AG09319 (cell line): Measurements from ENCODE around the gene INCENP.
"Not testable (repeated sequence)": the region's sequence is repeated elsewhere in the genome, so short reads cannot be mapped to it uniquely, and the experiment has no call there.

Experiments used
- DNase-seq: peaks from one replicate; pipeline ENCODE4 v3.0.0-alpha.2; 2010; ENCODE audit warnings: low read depth; ENCODE audit errors: extremely low read depth
- TF ChIP-seq, protein P1 (sequence below): IDR thresholded peaks from 2 replicates; pipeline ENCODE4 v1.5.1; 2011; ENCODE audit warnings: low read depth, mild to moderate bottlenecking, inconsistent platforms, low read length, moderate library complexity

INCENP gene

DNA sequence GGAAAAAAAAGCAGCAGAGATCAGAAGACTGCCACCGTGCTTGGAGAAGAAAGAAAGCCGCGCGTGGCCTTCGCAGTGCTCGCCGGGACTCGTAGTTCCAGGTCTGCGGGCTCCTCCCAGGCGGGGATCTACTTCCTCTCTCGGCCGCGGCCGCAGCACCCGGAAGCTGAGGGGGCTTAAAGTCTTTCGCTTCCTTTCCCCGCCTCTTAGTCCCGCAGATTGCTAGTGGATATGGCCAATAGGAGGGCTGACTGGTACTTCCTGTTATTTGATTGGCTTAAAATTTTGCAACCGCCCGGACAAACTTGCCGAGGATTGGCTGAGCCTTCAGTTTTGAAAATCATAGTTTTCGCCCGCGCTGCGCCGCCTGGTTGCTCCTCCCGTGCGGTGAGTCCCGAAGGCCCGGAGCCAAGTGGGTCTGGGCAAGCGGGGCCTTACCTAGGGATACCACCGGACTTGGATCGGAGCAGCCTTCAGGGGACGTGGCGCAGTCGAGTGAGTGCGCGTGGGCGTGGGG lies at the start of gene INCENP:
Gene INCENP (plus strand): TSS at position 343 of the 517 bp plus-strand sequence. CDS start 4,151 bp downstream, outside the sequence.
- DNase-seq: peak; percentile 92
- TF ChIP-seq, protein P1, sequence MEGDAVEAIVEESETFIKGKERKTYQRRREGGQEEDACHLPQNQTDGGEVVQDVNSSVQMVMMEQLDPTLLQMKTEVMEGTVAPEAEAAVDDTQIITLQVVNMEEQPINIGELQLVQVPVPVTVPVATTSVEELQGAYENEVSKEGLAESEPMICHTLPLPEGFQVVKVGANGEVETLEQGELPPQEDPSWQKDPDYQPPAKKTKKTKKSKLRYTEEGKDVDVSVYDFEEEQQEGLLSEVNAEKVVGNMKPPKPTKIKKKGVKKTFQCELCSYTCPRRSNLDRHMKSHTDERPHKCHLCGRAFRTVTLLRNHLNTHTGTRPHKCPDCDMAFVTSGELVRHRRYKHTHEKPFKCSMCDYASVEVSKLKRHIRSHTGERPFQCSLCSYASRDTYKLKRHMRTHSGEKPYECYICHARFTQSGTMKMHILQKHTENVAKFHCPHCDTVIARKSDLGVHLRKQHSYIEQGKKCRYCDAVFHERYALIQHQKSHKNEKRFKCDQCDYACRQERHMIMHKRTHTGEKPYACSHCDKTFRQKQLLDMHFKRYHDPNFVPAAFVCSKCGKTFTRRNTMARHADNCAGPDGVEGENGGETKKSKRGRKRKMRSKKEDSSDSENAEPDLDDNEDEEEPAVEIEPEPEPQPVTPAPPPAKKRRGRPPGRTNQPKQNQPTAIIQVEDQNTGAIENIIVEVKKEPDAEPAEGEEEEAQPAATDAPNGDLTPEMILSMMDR: no peak

DNA sequence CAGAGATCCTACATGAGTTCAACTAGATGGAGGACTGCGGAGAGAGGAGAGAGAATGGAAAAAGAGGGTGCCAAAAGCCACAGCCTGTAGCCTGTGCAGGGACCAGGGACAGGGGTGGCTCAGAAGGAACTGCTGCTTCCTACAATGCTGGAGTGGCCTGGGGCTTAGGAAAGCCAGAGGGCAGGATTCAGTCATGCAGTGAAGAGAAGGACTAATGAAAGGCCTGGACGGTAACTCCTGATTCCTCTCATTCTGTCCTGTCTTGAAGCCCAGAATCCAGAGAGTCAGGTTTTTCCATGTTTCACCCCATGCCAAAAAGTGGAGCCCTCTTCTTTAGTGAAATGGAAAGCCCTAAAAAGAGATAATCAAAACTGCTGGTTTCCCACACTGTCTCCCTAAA lies 48.4 kb upstream of the INCENP start:
- no peak for DNase-seq
- TF ChIP-seq, protein P1: no peak

DNA sequence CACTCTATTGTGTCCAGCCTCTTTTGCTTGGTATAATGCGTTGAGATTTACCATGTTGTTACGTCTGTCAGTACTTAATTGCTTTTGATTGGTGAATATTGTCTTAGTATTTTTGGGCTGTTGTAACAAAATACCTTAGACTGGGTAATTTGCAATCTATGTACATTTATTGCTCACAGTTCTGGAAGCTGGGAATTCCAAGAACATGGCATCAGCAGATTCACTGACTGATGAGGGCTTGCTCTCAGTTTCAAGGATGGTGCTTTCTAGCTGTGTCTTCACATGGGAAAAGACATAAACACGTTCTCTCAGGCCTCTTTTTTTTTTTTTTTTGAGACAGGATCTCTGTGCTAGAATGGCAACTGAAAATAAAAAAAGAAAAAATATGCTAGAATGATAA lies 46.7 kb upstream of the INCENP start:
- DNase-seq: no peak
- TF ChIP-seq, protein P1: no peak

DNA sequence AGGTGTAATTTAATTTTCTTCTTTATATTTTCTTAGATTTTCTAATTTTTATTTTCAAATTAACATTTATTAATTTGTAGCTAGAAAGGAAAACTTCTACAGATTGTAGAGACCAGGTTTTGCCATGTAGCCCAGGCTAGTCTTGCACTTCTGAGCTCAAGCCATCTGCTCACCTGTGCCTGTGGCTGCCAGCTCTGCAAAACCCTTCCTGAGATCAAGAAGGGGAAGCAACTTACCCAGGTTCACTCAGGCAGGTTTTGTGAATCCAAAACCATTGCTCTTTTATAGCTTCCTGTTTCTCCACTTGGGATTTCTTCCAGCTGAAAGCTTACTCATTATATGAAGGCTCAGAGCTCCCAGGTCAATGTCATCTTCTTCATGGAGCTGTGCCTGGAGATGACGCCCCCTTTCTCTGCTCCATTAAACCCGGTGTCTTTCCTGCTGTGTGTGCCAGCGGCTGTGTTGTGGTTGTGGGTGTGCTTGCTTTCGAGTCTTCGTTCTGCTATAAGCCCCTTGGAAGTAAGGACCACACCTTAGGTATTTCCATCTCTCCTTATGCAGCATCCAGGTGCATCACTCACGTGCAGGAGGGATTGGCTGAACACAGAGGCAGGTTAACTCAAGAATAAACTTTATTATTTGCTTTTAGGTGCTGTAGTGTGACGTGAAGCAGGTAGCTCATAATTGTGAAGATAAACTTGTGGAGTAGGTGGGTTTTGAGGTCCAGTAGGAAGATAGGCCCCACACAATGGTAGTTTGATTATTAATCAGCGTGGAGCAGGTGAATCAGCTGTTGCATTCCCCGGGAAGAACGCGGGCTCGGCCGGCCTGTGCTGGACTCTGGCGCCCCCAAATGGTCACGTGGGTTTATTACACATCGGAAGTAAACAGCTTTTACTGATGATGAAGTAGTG lies 42.2 kb upstream of the INCENP start:
- TF ChIP-seq, protein P1: peak; percentile 78
- DNase-seq: peak; percentile 36

DNA sequence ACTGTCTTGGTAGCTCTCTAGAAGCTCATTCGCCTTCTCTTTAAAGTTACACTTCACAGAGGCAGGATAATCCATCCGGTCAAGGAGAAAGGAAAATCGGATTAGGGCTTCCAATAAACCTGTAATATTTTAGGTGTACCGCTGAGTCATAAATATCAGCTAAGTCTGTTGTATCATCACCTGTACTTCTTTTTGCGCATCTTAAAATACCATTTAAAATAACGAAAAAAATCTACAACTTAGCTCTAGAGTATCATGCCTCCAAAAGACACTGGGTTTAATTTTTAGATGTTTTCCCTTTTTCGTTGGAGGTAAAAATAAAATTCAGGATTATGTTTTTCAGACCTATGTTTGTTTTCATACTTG lies 41.5 kb upstream of the INCENP start:
- DNase-seq: no peak

DNA sequence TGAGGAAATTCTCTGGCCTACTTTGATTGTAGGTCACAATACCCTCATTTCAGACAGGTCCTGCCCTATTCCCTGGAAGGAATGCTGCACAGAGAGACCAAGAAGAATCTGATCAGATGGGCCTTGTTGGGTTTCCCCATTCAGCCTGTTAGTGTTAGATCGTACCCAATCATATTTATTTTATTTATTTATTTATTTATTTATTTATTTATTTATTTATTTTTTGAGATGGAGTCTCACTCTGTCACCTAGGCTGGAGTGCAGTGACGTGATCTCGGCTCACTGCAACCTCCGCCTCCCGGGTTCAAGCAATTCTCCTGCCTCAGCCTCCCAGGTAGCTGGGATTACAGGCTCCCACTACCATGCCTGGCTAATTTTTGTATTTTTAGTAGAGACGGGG lies 39.0 kb upstream of the INCENP start:
- DNase-seq: not testable (repeated sequence)

More for the DNA sequence above, 41.5 kb upstream of the INCENP start:
- TF ChIP-seq, protein P1: no peak

DNA sequence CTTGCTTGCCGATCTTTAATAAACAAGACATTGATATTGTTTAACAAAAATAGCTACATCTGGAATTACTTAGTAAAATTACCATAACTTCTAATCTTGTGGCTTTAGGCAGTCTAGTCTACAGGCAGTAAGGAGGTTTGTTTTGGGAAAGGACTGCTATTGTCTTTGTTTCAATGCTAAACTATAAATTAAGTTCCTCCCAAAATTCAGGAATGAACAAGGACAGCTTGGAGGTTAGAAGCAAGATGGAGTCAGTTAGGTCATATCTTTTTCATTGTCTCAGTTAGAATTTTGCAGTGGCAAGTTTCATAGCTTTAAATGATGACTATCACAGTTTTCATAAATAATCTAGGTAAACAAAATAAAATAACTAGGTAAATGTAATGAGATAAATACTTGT lies 36.1 kb upstream of the INCENP start:
- TF ChIP-seq, protein P1: no peak
- no peak for DNase-seq
